Nephron (organoid): ENCODE data around the gene NHS.

Source experiments
- H3K27ac Mint-ChIP-seq, 3 experiments: 2 replicates each; pipeline ENCODE4 v1.8.0; 2020; ENCODE audit warnings: mixed read lengths in 3 of 3, mild to moderate bottlenecking in 2 of 3, moderate library complexity in 1 of 3
- H3K27me3 Mint-ChIP-seq: 2 replicates; pipeline ENCODE4 v1.8.0; 2021; ENCODE audit warnings: low read depth, mild to moderate bottlenecking, moderate library complexity, mixed read lengths
- H3K36me3 Mint-ChIP-seq: 2 replicates; pipeline ENCODE4 v1.8.0; 2020; ENCODE audit warnings: low read depth, mixed read lengths
- H3K4me1 Mint-ChIP-seq: 2 replicates; pipeline ENCODE4 v1.8.0; 2020; ENCODE audit warnings: mixed read lengths
- H3K4me3 Mint-ChIP-seq, 3 experiments: 2 replicates each; pipeline ENCODE4 v1.8.0; 2020; ENCODE audit warnings: mild to moderate bottlenecking in 3 of 3, mixed read lengths in 3 of 3, moderate library complexity in 2 of 3
- H3K9me3 Mint-ChIP-seq: 2 replicates; pipeline ENCODE4 v1.8.0; 2020; ENCODE audit warnings: mixed read lengths
- CTCF ChIP-seq, 3 experiments: fragments of 200-600 bp; sonication (generic); IDR thresholded peaks; one replicate each; pipeline ENCODE4 v1.5.0; 2021; ENCODE audit warnings: antibody characterized with exemption in 3 of 3; ENCODE audit not compliant: unreplicated experiment in 3 of 3

The NHS gene

DNA sequence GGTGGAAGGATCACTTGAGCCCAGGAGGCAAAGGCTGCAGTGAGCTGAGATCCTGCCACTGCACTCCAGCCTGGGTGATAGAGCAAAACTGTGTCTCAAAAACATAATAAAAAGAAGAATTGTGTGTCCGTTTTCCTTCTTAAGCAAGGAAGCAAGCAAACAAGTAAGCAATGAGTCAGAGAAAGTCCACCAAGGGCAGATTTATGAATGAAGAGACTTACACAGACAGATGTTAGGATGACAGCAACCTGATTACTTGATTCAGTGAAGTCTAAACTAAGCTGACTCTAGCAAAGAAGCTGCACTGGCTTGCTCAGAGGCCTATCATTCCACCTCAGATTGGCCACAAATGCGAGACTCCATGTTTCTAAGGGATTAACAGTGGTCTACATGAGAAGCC lies 328.2 kb downstream of the NHS start:
- no peaks in the 10 kb centered on the region for H3K9me3 Mint-ChIP-seq
- H3K27me3 Mint-ChIP-seq = no peaks in the 10 kb centered on the region
- TF ChIP-seq CTCF (IDR thresholded peaks at IDR 0.05; ENCODE audit: unreplicated experiment in 3 of 3) = no peak
- H3K36me3 Mint-ChIP-seq = peaks cover 15% of the 10 kb centered on the region
- H3K27ac Mint-ChIP-seq = no peak overlapping the region
- no peak overlapping the region for H3K4me3 Mint-ChIP-seq
- H3K4me1 Mint-ChIP-seq = no peaks in the 10 kb centered on the region

DNA sequence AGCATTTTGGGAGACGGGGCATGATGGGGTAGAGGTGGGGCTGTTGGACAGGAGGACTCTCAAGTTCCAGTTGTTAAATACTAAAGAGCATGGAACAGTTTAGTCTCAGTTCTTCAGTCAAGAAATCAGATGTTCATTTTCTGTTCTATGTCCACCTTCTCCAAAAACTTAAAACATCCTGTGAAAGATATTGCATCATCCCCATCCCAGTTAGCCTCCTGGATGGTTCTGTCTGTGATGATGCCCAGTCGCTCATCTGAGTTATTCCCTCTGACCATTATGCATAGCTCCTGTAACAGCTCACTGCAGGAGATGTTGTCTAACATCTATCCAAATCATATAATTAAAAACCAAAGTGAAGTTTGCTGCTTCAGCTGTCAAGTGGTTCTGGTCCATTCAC lies 330.2 kb downstream of the NHS start:
- no peak overlapping the region for H3K27ac Mint-ChIP-seq
- H3K9me3 Mint-ChIP-seq = no peaks in the 10 kb centered on the region
- H3K36me3 Mint-ChIP-seq = peaks cover 21% of the 10 kb centered on the region
- no peaks in the 10 kb centered on the region for H3K27me3 Mint-ChIP-seq
- no peak for TF ChIP-seq CTCF (IDR thresholded peaks at IDR 0.05; ENCODE audit: unreplicated experiment in 3 of 3)
- no peak overlapping the region for H3K4me3 Mint-ChIP-seq
- H3K4me1 Mint-ChIP-seq = peaks cover 1% of the 10 kb centered on the region

GRCh38 chrX:17706676-17707075 lies 331.7 kb downstream of the NHS start:
- Mint-ChIP-seq H3K36me3 (peaks cover 20% of the 10 kb centered on the region), H3K4me3 (no peak overlapping the region), H3K27me3 (no peaks in the 10 kb centered on the region), H3K4me1 (peaks cover 4% of the 10 kb centered on the region), H3K27ac (no peak overlapping the region), H3K9me3 (no peaks in the 10 kb centered on the region)
- TF ChIP-seq CTCF (IDR thresholded peaks at IDR 0.05; ENCODE audit: unreplicated experiment in 3 of 3) = no peak

GRCh38 chrX:17707731-17708130 lies 332.7 kb downstream of the NHS start:
- Mint-ChIP-seq H3K36me3 (peaks cover 17% of the 10 kb centered on the region), H3K9me3 (no peaks in the 10 kb centered on the region), H3K27me3 (no peaks in the 10 kb centered on the region), H3K4me1 (peaks cover 4% of the 10 kb centered on the region), H3K4me3 (no peak overlapping the region), H3K27ac (no peak overlapping the region)
- TF ChIP-seq CTCF (IDR thresholded peaks at IDR 0.05; ENCODE audit: unreplicated experiment in 3 of 3) = no peak

DNA sequence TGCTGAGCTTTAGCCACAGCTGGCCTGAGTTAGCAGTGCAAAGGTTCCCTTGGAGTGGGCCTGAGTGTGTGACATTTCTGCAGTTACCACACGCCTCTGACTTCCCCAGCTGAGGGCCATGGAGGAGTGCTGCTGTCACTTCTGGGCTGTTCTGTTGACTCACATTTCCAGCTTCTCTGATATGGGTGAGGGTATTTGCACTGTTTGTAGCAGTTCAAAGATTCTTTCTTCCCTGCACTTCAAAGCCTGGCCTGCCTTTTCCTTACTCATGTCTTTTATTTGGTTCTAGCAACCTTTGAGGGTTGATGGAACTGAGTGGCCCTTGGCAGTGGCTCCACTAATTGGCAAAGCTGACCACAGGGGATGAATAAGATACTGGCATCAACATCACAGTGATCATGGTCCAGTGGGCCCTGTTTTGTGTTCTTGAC lies 335.9 kb downstream of the NHS start:
- Mint-ChIP-seq H3K36me3 (peaks cover 13% of the 10 kb centered on the region), H3K4me3 (no peak overlapping the region), H3K27ac (no peak overlapping the region), H3K27me3 (no peaks in the 10 kb centered on the region), H3K9me3 (no peaks in the 10 kb centered on the region), H3K4me1 (peaks cover 12% of the 10 kb centered on the region)
- no peak for TF ChIP-seq CTCF (IDR thresholded peaks at IDR 0.05; ENCODE audit: unreplicated experiment in 3 of 3)

GRCh38 chrX:17713288-17713687 lies 338.3 kb downstream of the NHS start:
- Mint-ChIP-seq H3K27me3 (no peaks in the 10 kb centered on the region), H3K4me3 (no peak overlapping the region), H3K9me3 (no peaks in the 10 kb centered on the region), H3K4me1 (peaks cover 12% of the 10 kb centered on the region), H3K27ac (peak overlapping the region in 1 of 3 experiments; percentile 41), H3K36me3 (peaks cover 8% of the 10 kb centered on the region)
- TF ChIP-seq CTCF (IDR thresholded peaks at IDR 0.05; ENCODE audit: unreplicated experiment in 3 of 3) = no peak
